Activated CD8-positive, alpha-beta memory T cell treated with anti-CD3 and anti-CD28 coated beads, Interleukin-2, amount 10 ng/mL, durations not matched to agents 7 days and 5 days (primary cell): ENCODE data around the gene C1QTNF6. TPM values are rescaled to one million over a fixed set of nuclear protein-coding genes. Genes with fewer than 3 reads are reported as not detected.
"Not testable (repeated sequence)": the region's sequence is repeated elsewhere in the genome, so short reads cannot be mapped to it uniquely, and the experiment has no call there.

Source experiments
- ATAC-seq: fragments of 150-1000 bp; cut with Tn5 transposase; one replicate; pipeline ENCODE4 v1.10.0; 2021; ENCODE audit warnings: moderate library complexity
- CTCF ChIA-PET: fragments of 350-600 bp; sonication (Branson Sonifier 250); formaldehyde crosslinking; loops from one replicate; lab custom pipeline; 2021; ENCODE audit warnings: antibody characterized with exemption; lab: Charles Lee
- DNase-seq: peaks from one replicate; pipeline ENCODE4 v3.0.0-alpha.2; 2020
- H3K27ac Mint-ChIP-seq: one replicate; pipeline ENCODE4 v1.8.0; 2021; ENCODE audit warnings: mild to moderate bottlenecking, mixed read lengths
- H3K27me3 Mint-ChIP-seq: one replicate; pipeline ENCODE4 v1.8.0; 2021; ENCODE audit warnings: mixed read lengths
- H3K36me3 Mint-ChIP-seq: one replicate; pipeline ENCODE4 v1.8.0; 2021; ENCODE audit warnings: mild to moderate bottlenecking, mixed read lengths
- H3K4me1 Mint-ChIP-seq: one replicate; pipeline ENCODE4 v1.8.0; 2021; ENCODE audit warnings: mixed read lengths
- H3K4me3 Mint-ChIP-seq: one replicate; pipeline ENCODE4 v1.8.0; 2021; ENCODE audit warnings: mild to moderate bottlenecking, moderate library complexity, mixed read lengths
- H3K9me3 Mint-ChIP-seq: one replicate; pipeline ENCODE4 v1.8.0; 2022; ENCODE audit warnings: low read depth, mixed read lengths
- total RNA-seq, 2 experiments: library from RNA; stranded (reverse); gene quantifications; one replicate each; pipeline ENCODE4 v1.2.3, GENCODE V29; 2021

Gene C1QTNF6
- 1 to 10 TPM; 6.7 to 7.4 TPM for total RNA-seq

GRCh38 chr22:37187891-37188761 is at the start of gene C1QTNF6:
C1QTNF6 (minus strand) TSS chr22:37188247; CDS start chr22:37188213, 34 bp downstream.
- no peak for ATAC-seq
- H3K9me3 Mint-ChIP-seq, result no peaks in the 10 kb centered on the region
- H3K27me3 Mint-ChIP-seq, result no peaks in the 10 kb centered on the region
- DNase-seq, result no peak
- CTCF ChIA-PET, result interaction anchor here (1.6 to 5.6 kb wide), 2 partner anchors 11 to 25 kb away, joined by 8 to 47 read pairs; no protein-coding TSS in a partner anchor
- peaks cover 64% of the 10 kb centered on the region for H3K4me1 Mint-ChIP-seq
- H3K4me3 Mint-ChIP-seq, result no peak within 1 kb of the TSS
- peaks cover 19% of the 10 kb centered on the region for H3K36me3 Mint-ChIP-seq
- peak within 1 kb of the TSS; percentile 58 for H3K27ac Mint-ChIP-seq

GRCh38 chr22:37235897-37236607 is 48.0 kb upstream of the C1QTNF6 start:
- H3K4me1 Mint-ChIP-seq, result peaks cover 99% of the 10 kb centered on the region
- H3K36me3 Mint-ChIP-seq, result peaks cover 94% of the 10 kb centered on the region
- no peaks in the 10 kb centered on the region for H3K9me3 Mint-ChIP-seq
- ATAC-seq, result no peak
- H3K4me3 Mint-ChIP-seq, result peak overlapping the region; percentile 51
- H3K27ac Mint-ChIP-seq, result peak overlapping the region; percentile 89
- DNase-seq, result no peak
- no peaks in the 10 kb centered on the region for H3K27me3 Mint-ChIP-seq
- CTCF ChIA-PET, result interaction anchor here (4.2 kb wide), 1 partner anchor 25 kb away, joined by 31 read pairs; no protein-coding TSS in a partner anchor

- no peak for DNase-seq
- H3K36me3 Mint-ChIP-seq, result peaks cover 90% of the 10 kb centered on the region
- H3K9me3 Mint-ChIP-seq, result no peaks in the 10 kb centered on the region
- H3K27ac Mint-ChIP-seq, result peak overlapping the region; percentile 89
- CTCF ChIA-PET, result interaction anchor here (7.6 kb wide), 1 partner anchor 8 kb away, joined by 112 read pairs; the partner anchor contains the start of gene RAC2
- H3K27me3 Mint-ChIP-seq, result no peaks in the 10 kb centered on the region
- ATAC-seq, result no peak
- peaks cover 99% of the 10 kb centered on the region for H3K4me1 Mint-ChIP-seq
- H3K4me3 Mint-ChIP-seq, result peak overlapping the region; percentile 43
Measured at GRCh38 chr22:37234736-37235711, 47.0 kb upstream of the C1QTNF6 start.

- Mint-ChIP-seq H3K27ac (peak overlapping the region; percentile 89), H3K4me1 (peaks cover 99% of the 10 kb centered on the region), H3K27me3 (no peaks in the 10 kb centered on the region), H3K36me3 (peaks cover 90% of the 10 kb centered on the region), H3K4me3 (peak overlapping the region; percentile 43), H3K9me3 (no peaks in the 10 kb centered on the region)
- CTCF ChIA-PET, result interaction anchor here (1.7 to 7.6 kb wide), 2 partner anchors 9 to 26 kb away, joined by 6 to 112 read pairs; partner anchors contain the start of gene RAC2
- ATAC-seq, result no peak
- DNase-seq, result peak; percentile 44
Measured at GRCh38 chr22:37233751-37234631, 45.9 kb upstream of the C1QTNF6 start.

- CTCF ChIA-PET, result interaction anchor here (0.8 to 7.6 kb wide), 3 partner anchors 9 to 27 kb away, joined by 4 to 112 read pairs (median 6); partner anchors contain the start of gene RAC2
- peaks cover 91% of the 10 kb centered on the region for H3K36me3 Mint-ChIP-seq
- H3K9me3 Mint-ChIP-seq, result not testable (repeated sequence)
Measured at GRCh38 chr22:37233371-37233750, 45.3 kb upstream of the C1QTNF6 start.

GRCh38 chr22:37232140-37232998 is 44.3 kb upstream of the C1QTNF6 start:
- Mint-ChIP-seq H3K9me3 (no peaks in the 10 kb centered on the region), H3K36me3 (peaks cover 91% of the 10 kb centered on the region)
- peak; percentile 44 for DNase-seq

More at GRCh38 chr22:37233371-37233750, 45.3 kb upstream of the C1QTNF6 start:
- peak overlapping the region; percentile 24 for H3K4me3 Mint-ChIP-seq
- peak overlapping the region; percentile 89 for H3K27ac Mint-ChIP-seq
- H3K4me1 Mint-ChIP-seq, result peaks cover 99% of the 10 kb centered on the region
- DNase-seq, H3K27me3 Mint-ChIP-seq, ATAC-seq: not testable (repeated sequence)

GRCh38 chr22:37231406-37232139 is 43.5 kb upstream of the C1QTNF6 start:
- Mint-ChIP-seq H3K27me3 (no peaks in the 10 kb centered on the region), H3K27ac (peak overlapping the region; percentile 97), H3K4me3 (peak overlapping the region; percentile 51), H3K36me3 (peaks cover 84% of the 10 kb centered on the region), H3K9me3 (no peaks in the 10 kb centered on the region), H3K4me1 (peaks cover 90% of the 10 kb centered on the region)
- DNase-seq, result peak; percentile 67
- CTCF ChIA-PET, result interaction anchor here (1.0 to 7.6 kb wide), 6 partner anchors 11 to 52 kb away, joined by 4 to 112 read pairs (median 24); partner anchors contain the start of gene RAC2
- no peak for ATAC-seq

More at GRCh38 chr22:37232140-37232998, 44.3 kb upstream of the C1QTNF6 start:
- H3K4me3 Mint-ChIP-seq, result peak overlapping the region; percentile 51
- ATAC-seq, result no peak
- H3K27ac Mint-ChIP-seq, result peak overlapping the region; percentile 97
- peaks cover 98% of the 10 kb centered on the region for H3K4me1 Mint-ChIP-seq
- CTCF ChIA-PET, result interaction anchor here (0.8 to 7.6 kb wide), 4 partner anchors 10 to 28 kb away, joined by 4 to 112 read pairs (median 15); partner anchors contain the start of gene RAC2
- H3K27me3 Mint-ChIP-seq, result no peaks in the 10 kb centered on the region

GRCh38 chr22:37230673-37231405 is 42.8 kb upstream of the C1QTNF6 start:
- DNase-seq (peak; percentile 94), ATAC-seq (peak; percentile 40)
- no peaks in the 10 kb centered on the region for H3K9me3 Mint-ChIP-seq
- no peaks in the 10 kb centered on the region for H3K27me3 Mint-ChIP-seq
- CTCF ChIA-PET, result interaction anchor here (0.7 to 7.6 kb wide), 12 partner anchors 12 to 374 kb away, joined by 3 to 112 read pairs (median 6); partner anchors contain the start of gene RAC2
- peaks cover 84% of the 10 kb centered on the region for H3K36me3 Mint-ChIP-seq
- peak overlapping the region; percentile 57 for H3K4me3 Mint-ChIP-seq
- H3K4me1 Mint-ChIP-seq, result peaks cover 90% of the 10 kb centered on the region
- peak overlapping the region; percentile 97 for H3K27ac Mint-ChIP-seq

GRCh38 chr22:37229805-37230672 is 42.0 kb upstream of the C1QTNF6 start:
- no peaks in the 10 kb centered on the region for H3K27me3 Mint-ChIP-seq
- H3K9me3 Mint-ChIP-seq, result no peaks in the 10 kb centered on the region
- H3K4me3 Mint-ChIP-seq, result peak overlapping the region; percentile 57
- ATAC-seq, result peak; percentile 77
- peaks cover 90% of the 10 kb centered on the region for H3K4me1 Mint-ChIP-seq
- CTCF ChIA-PET, result interaction anchor here (0.7 to 7.6 kb wide), 15 partner anchors 11 to 373 kb away, joined by 3 to 112 read pairs (median 5); partner anchors contain the start of gene RAC2
- H3K36me3 Mint-ChIP-seq, result peaks cover 85% of the 10 kb centered on the region
- H3K27ac Mint-ChIP-seq, result peak overlapping the region; percentile 97
- peak; percentile 97 for DNase-seq
